GM19193 (cell line): ENCODE results near the gene CAND2.

ENCODE experiments used
- POLR2A ChIP-seq: IDR thresholded peaks from 4 replicates; pipeline ENCODE4 v1.6.1; 2011; ENCODE audit not compliant: insufficient read depth, insufficient read length; ENCODE audit errors: extremely low read depth

The CAND2 gene

GRCh38 chr3:12852201-12852600, 55.7 kb downstream of the CAND2 start:
- no peak for TF ChIP-seq POLR2A

- TF ChIP-seq POLR2A = no peak
Measured at GRCh38 chr3:12854565-12854964, 58.1 kb downstream of the CAND2 start.

DNA sequence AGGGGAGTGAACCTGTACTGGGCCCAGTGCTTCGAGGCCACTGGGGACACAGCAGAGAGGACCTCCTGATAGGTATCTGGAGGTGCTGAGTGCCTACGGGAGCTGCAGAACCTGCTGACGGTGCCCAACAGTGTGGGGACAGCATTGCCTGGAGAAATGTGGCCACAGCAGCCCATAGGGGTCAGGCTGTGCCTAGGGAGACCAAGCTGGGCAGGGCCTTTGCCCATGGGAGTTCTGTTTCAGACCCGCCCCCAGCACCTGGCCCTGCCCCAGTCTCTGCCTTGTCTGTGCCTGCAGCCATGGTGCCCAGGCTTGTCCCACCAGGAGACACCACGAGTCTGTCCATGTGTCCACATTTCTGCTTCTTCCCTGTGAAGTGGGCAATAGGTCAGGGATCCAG, 60.1 kb downstream of the CAND2 start:
- no peak for TF ChIP-seq POLR2A

- TF ChIP-seq POLR2A = no peak
Measured at GRCh38 chr3:12859840-12860239, 63.4 kb downstream of the CAND2 start.

- TF ChIP-seq POLR2A = no peak
Measured at GRCh38 chr3:12861611-12862010, 65.1 kb downstream of the CAND2 start.

DNA sequence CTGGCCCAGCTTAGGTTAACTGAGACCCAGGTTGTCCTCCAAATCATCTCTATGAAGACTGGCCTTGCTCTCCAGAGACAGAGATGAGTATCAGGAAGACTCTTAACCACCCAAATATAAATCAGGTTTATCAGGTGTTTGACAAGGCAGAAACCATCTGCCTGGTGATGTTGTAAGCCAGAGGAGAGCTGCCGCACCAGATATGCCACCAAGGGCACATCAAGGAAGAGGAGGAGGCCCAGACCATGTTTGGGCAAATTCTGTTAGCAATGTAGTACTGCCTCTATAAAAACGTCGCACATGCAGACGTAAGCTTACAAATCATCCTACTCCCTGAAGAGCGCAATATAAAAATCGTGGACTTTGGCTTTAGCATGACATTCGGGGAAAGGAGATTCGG, 65.9 kb downstream of the CAND2 start:
- TF ChIP-seq POLR2A = no peak

- TF ChIP-seq POLR2A = no peak
Measured at GRCh38 chr3:12865271-12865670, 68.8 kb downstream of the CAND2 start.

- TF ChIP-seq POLR2A = no peak
Measured at GRCh38 chr3:12866836-12867235, 70.4 kb downstream of the CAND2 start.

GRCh38 chr3:12868039-12869034, 71.9 kb downstream of the CAND2 start:
- no peak for TF ChIP-seq POLR2A

DNA sequence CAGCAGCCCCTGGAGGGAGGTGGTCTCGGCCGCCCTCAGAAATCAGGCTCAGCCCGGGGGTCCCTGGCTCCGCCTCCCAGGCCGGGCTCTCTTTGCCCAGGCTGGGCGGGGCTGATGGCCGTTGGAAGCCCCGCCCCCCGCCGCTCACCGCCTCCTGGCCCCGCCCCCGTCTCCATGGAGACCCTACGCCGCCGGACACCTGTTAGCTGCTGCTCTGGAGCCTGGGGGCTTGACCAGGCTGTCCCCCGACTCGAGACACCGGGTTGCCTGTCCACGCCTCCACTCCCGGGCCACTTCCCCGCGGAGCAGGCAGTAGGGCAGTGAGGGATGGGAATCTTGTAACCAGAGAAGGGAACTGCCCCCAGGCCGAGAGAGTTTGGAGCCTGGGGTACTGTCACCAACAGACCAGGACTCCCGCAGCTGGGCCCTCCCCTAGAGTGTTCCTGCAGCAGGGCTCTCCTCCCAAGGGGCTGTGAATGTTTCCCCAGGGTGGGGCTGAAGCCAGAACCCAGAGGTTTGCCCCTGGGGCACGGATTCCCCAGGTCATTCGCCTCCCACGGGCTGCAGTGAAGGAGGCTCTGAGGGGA, 72.6 kb downstream of the CAND2 start:
- TF ChIP-seq POLR2A = no peak

- TF ChIP-seq POLR2A = no peak
Measured at GRCh38 chr3:12870942-12871341, 74.5 kb downstream of the CAND2 start.

DNA sequence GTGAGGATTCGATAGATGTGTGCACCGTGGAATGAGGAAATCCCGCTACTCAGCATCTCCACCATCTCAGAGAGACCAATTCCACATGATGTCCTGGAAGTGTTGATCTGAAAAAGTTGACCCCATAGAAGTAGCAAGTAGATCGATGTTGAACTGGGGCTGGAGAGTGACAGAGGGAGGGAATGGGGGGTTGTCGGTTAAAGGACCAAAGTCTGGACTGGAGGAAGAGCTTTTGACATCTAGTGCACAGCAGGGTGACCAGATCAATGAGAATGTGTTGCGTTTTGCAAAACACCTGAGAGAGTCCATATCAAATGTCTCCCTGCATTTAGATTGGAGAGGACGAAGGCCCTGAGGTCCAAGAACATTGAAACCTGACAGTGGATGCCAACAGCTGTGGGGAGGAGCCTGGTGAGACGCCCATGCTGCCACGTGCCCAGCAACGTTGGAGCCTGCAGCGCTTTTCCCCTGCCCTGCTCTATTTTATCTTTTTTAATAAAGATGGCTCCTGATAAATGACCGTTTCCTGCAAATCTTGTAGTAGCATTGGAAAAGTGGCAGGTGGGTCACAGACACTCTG, 75.0 kb downstream of the CAND2 start:
- TF ChIP-seq POLR2A = no peak

GRCh38 chr3:12875857-12876836, 79.7 kb downstream of the CAND2 start:
- no peak for TF ChIP-seq POLR2A

DNA sequence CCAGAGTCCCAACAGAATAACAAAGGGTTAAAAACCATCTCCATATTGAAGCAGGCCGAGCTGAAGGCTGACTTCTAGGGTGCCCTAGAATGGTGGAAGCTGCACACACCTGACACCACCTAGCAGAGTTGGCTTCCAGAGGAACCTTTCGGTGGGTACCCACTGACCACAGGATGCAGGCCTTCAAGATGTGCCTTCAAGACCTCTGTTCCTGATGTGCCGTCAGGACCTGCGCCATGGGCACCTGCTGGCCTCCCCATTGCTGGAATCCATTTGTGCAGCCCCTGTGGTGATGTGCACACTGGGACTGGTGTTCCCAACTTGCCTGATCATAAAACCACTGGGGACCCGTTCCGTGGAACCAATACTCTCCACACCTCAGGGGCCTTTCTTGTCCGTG, 80.6 kb downstream of the CAND2 start:
- TF ChIP-seq POLR2A = no peak
